Endothelial cell (in vitro differentiated cells): Measurements from ENCODE around the gene ADGRV1. TPM values are rescaled to one million over a fixed set of nuclear protein-coding genes. Genes with fewer than 3 reads are reported as not detected.

Experiments
- DNase-seq: peaks from one replicate; pipeline ENCODE4 v3.0.0; 2021; ENCODE audit warnings: low spot score
- H3K27ac Mint-ChIP-seq: one replicate; pipeline ENCODE4 v1.8.0; 2021; ENCODE audit warnings: mixed read lengths, inconsistent platforms; ENCODE audit not compliant: unreplicated experiment
- H3K27me3 Mint-ChIP-seq: one replicate; pipeline ENCODE4 v1.8.0; 2021; ENCODE audit warnings: mild to moderate bottlenecking, moderate library complexity, mixed read lengths, inconsistent platforms; ENCODE audit not compliant: unreplicated experiment
- H3K36me3 Mint-ChIP-seq: one replicate; pipeline ENCODE4 v1.8.0; 2021; ENCODE audit warnings: mild to moderate bottlenecking, low read depth, mixed read lengths, inconsistent platforms; ENCODE audit not compliant: unreplicated experiment
- H3K4me1 Mint-ChIP-seq: one replicate; pipeline ENCODE4 v1.8.0; 2021; ENCODE audit warnings: mild to moderate bottlenecking, mixed read lengths, inconsistent platforms; ENCODE audit not compliant: unreplicated experiment
- H3K4me3 Mint-ChIP-seq: one replicate; pipeline ENCODE4 v1.8.0; 2021; ENCODE audit warnings: mild to moderate bottlenecking, mixed read lengths, inconsistent platforms; ENCODE audit not compliant: unreplicated experiment
- H3K9me3 Mint-ChIP-seq: one replicate; pipeline ENCODE4 v1.8.0; 2021; ENCODE audit warnings: mixed read lengths, inconsistent platforms; ENCODE audit not compliant: unreplicated experiment
- total RNA-seq: library from RNA; stranded (reverse); fragmentation: NEBNext Ultra II Directional; extraction: Animal tissue kit (Norgen Biotek cat#: 25700); gene quantifications from one replicate; pipeline ENCODE4 v1.2.1, GENCODE V29; 2021; ENCODE audit not compliant: unreplicated experiment
- TF ChIP-seq, protein P1 (sequence below): fragments of 200-600 bp; sonication (generic); IDR thresholded peaks from one replicate; pipeline ENCODE4 v1.5.0; 2021; ENCODE audit warnings: antibody characterized with exemption; ENCODE audit not compliant: unreplicated experiment

The ADGRV1 gene
- total RNA-seq, 1 donor from 2014 or later: 23.1 TPM

DNA sequence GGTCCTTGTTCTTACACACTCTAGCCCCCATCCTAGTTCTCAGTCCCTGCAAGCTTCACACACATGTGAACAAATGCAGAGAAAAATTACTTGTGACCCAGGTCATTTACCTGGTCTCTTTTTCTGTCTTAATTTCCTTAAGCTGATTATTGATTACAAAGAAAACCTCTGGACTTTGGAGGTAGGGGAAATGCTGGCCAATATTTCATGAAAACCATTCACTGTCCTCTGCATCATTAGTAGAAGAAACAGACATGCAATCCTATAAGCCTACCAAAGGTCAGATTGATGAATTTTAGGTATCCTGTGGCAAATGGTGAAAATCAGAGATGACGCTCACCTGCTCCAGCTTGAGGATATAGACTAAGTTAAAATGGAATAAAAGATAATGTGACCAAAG, 457.7 kb downstream of the ADGRV1 start:
- no peaks in the 10 kb centered on the region for H3K36me3 Mint-ChIP-seq
- no peaks in the 10 kb centered on the region for H3K4me1 Mint-ChIP-seq
- no peaks in the 10 kb centered on the region for H3K9me3 Mint-ChIP-seq
- H3K27ac Mint-ChIP-seq: no peak overlapping the region
- TF ChIP-seq, protein P1, sequence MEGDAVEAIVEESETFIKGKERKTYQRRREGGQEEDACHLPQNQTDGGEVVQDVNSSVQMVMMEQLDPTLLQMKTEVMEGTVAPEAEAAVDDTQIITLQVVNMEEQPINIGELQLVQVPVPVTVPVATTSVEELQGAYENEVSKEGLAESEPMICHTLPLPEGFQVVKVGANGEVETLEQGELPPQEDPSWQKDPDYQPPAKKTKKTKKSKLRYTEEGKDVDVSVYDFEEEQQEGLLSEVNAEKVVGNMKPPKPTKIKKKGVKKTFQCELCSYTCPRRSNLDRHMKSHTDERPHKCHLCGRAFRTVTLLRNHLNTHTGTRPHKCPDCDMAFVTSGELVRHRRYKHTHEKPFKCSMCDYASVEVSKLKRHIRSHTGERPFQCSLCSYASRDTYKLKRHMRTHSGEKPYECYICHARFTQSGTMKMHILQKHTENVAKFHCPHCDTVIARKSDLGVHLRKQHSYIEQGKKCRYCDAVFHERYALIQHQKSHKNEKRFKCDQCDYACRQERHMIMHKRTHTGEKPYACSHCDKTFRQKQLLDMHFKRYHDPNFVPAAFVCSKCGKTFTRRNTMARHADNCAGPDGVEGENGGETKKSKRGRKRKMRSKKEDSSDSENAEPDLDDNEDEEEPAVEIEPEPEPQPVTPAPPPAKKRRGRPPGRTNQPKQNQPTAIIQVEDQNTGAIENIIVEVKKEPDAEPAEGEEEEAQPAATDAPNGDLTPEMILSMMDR: no peak
- DNase-seq: no peak
- H3K27me3 Mint-ChIP-seq: peaks cover 2% of the 10 kb centered on the region
- H3K4me3 Mint-ChIP-seq: no peak overlapping the region

DNA sequence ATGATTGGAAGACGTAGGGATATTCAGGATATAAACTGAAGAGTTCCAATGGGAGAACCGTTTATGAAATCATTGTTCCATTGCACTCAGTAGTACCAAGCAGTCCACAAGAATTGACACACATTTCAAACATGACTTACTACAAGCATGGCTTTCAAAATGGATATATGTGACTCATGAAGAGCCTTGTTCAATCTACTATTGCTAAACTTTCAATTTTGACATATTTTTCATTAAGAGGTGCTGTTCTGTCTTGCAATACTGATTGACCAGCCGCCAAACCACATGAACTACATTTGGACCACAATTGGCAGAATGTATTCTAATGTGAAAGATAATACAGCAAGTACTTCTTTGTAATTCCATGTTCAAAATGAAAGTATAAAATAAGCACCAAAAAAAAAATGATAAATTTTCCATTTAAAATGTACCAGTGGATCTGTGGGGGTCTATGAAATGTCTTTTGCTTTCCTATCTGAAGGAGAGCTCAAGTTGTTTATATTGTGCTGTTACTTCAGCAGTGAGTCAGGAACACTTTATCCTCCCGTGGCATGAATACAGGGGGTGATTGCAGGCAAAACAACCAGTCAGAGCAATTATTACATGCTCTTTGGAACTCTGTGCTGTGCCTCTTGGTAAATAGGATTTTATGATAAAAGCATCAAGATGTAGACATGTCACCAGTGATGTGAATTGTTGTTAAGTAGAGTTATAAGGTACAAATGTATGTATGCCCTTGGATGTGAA, 458.5 kb downstream of the ADGRV1 start:
- Mint-ChIP-seq H3K36me3 (no peaks in the 10 kb centered on the region), H3K4me1 (no peaks in the 10 kb centered on the region), H3K27me3 (peaks cover 2% of the 10 kb centered on the region), H3K27ac (no peak overlapping the region), H3K4me3 (no peak overlapping the region), H3K9me3 (no peaks in the 10 kb centered on the region)
- TF ChIP-seq, protein P1: no peak
- no peak for DNase-seq

GRCh38 chr5:91018200-91018599, 459.6 kb downstream of the ADGRV1 start:
- Mint-ChIP-seq H3K27me3 (peaks cover 2% of the 10 kb centered on the region), H3K9me3 (no peaks in the 10 kb centered on the region), H3K36me3 (no peaks in the 10 kb centered on the region), H3K27ac (no peak overlapping the region), H3K4me3 (no peak overlapping the region), H3K4me1 (no peaks in the 10 kb centered on the region)
- no peak for DNase-seq
- TF ChIP-seq, protein P1: no peak

- H3K27ac Mint-ChIP-seq: no peak overlapping the region
- no peak for DNase-seq
- TF ChIP-seq, protein P1: no peak
- H3K27me3 Mint-ChIP-seq: peaks cover 2% of the 10 kb centered on the region
- H3K9me3 Mint-ChIP-seq: no peaks in the 10 kb centered on the region
- H3K4me1 Mint-ChIP-seq: no peaks in the 10 kb centered on the region
- no peaks in the 10 kb centered on the region for H3K36me3 Mint-ChIP-seq
- H3K4me3 Mint-ChIP-seq: no peak overlapping the region
Observed at GRCh38 chr5:91018712-91019371, 460.2 kb downstream of the ADGRV1 start.
